Cerebellar nuclear complex (tissue), 1 donor: ENCODE measurements around the gene PAOX.

Source experiments
- DNase-seq, 2 experiments: peaks; one replicate each; lab custom pipeline; 2025; lab: John Stamatoyannopoulos, UW

The PAOX gene

DNA sequence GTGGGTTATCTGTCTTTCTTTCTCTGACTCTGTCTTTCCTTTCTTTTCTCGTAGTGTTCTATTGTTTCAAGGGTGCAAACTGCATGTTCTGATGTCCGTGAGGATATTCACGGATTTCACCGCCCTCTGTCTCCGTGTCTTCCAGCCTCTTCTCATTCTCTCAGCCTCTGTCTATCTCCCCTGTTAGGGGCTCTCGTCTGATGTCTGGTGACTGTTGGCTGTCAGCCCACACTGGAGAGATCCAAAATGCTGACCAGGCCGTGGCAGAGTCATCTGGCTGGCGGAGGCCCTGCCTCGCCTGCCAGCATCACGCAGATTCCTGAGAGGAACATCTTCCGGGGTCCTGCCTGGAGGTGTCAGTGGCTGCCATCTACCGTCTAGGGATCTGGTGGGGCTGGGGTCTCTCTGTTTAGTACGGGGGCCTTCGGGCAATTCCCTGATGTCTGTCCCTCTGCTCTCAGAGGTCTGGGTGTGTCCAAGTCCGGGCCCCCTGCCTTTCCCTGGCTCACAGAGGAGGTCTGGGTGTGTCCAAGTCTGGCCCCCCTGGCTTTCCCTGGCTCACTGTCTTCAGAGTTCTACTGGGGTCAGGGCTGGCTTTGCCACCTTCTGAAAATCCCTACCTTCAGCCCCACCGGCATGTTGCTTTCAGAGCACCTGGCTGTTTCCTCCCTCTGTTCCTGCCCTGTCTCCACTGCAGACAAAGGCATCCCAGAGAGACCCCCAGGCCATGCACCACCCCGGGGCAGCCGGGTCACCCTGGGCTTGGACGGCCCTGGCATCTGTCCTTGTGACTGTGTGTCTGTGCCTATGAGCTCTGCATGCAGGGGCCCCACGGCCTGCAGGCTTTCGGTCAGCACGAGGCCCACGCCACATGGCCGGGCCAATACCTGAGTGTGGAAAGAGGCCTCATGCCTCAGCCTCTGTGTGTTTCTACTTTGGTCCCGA, 60.7 kb downstream of the PAOX start:
- DNase-seq = no peak

DNA sequence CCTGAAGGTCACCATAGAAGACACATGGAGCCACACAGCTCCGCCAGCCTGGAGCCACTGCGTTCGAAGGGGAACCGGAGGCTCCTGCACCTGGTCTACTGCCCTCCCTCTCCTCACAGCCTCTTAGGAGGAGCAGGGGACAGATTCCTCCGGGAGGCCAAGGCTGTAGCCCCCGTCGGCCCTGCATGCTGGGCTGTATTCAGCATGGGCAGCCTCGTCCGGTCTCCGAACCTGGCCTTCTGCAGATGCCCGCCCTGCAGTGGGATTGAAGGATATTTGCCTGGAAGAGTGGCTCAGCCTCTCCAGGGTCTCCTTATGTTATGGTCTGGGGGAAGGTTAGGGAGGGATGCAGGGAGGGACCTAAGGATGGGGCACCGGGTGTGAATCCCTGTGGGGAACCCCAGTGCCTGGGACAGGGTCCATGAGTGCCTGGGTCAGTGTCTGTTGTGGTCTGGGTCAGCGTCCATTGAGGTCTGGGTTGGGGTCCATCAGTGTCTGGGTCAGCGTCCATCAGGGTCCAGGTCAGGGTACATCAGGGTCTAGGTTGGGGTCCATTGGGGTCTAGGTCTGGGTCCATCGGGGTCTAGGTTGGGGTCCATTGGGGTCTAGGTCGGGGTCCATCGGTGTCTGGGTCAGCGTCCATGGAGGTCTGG, 61.7 kb downstream of the PAOX start:
- DNase-seq = no peak
